HG02571 (cell line): ENCODE results near the gene PARVA.
"Not testable (repeated sequence)": the region's sequence is repeated elsewhere in the genome, so short reads cannot be mapped to it uniquely, and the experiment has no call there.

ENCODE experiments used
- ATAC-seq: cut with Tn5 transposase; IDR thresholded peaks from one replicate; pipeline ENCODE4 v1.9.1; 2021; ENCODE audit warnings: mild to moderate bottlenecking, moderate library complexity; ENCODE audit not compliant: unreplicated experiment

Gene PARVA, protein sequence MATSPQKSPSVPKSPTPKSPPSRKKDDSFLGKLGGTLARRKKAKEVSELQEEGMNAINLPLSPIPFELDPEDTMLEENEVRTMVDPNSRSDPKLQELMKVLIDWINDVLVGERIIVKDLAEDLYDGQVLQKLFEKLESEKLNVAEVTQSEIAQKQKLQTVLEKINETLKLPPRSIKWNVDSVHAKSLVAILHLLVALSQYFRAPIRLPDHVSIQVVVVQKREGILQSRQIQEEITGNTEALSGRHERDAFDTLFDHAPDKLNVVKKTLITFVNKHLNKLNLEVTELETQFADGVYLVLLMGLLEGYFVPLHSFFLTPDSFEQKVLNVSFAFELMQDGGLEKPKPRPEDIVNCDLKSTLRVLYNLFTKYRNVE

DNA sequence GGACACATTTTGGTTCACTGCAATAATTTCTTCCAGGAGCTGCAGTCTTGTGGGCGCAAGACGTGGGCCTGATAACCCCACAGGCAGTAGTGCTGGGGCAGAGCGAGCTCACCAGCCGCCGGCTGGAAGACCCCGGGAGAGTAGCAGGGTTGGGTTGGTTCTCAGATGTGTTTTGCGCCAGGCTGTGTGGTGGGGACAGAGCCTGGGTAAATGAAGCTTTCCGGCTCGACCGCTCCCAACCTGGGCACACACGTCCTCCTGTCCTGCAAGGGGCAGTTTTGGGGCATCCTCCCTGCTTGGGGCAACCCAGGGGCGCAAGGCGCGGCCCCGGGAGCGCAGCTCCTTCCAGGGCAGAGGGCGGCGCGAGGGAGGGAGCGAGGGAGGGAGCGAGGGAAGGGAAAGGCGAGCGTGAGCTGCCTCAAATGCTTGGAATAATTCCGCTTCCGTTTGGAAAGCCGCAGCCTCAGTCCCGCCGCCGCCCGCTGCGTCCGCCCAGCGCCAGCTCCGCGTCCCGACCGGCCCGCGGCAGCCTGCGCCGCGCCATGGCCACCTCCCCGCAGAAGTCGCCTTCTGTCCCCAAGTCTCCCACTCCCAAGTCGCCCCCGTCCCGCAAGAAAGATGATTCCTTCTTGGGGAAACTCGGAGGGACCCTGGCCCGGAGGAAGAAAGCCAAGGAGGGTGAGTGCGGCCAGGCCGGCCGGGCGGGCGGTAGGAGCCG is at the start of gene PARVA:
PARVA (plus strand) TSS at position 466 of the 718 bp plus-strand sequence; CDS start at position 543, 77 bp downstream.
- ATAC-seq, result no peak

GRCh38 chr11:12329169-12329568 is 48.2 kb upstream of the PARVA start:
- ATAC-seq, result no peak

- ATAC-seq, result no peak
Observed at GRCh38 chr11:12329797-12330196, 47.6 kb upstream of the PARVA start.

DNA sequence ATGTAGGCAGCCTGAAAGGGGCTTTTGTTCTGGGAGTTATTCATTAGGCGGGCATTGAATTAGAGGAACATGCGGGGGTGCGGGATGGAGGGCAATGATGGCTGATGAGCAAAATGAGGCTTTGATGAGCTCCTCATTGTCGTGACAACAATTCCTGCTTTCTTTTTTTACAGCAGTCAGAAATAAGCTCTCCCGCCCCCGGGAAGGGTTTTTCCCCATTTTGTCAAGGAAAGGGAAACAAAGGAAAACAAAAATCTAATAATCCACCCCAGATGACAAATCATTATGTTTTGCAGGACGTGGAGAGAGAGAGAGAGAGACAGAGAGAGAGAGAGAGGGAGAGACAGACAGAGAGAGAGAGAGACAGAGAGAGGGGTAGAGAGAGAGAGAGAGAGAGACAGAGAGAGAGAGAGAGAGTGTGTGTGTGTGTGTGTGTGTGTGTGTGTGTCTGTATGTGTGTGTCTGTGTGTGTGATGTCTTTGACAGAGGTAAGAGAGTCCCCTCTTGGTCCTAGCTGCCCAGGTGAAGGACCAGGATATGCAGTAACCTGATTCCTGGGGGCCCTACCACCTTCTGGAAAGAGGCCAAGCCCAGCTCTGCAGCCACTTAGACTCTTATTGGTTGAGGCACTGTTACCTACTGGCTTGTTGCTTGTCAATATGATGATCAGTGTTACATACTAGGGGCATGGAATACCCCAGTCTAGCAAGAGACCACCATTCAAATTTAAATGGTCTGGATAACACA is 46.7 kb upstream of the PARVA start:
- no peak for ATAC-seq

DNA sequence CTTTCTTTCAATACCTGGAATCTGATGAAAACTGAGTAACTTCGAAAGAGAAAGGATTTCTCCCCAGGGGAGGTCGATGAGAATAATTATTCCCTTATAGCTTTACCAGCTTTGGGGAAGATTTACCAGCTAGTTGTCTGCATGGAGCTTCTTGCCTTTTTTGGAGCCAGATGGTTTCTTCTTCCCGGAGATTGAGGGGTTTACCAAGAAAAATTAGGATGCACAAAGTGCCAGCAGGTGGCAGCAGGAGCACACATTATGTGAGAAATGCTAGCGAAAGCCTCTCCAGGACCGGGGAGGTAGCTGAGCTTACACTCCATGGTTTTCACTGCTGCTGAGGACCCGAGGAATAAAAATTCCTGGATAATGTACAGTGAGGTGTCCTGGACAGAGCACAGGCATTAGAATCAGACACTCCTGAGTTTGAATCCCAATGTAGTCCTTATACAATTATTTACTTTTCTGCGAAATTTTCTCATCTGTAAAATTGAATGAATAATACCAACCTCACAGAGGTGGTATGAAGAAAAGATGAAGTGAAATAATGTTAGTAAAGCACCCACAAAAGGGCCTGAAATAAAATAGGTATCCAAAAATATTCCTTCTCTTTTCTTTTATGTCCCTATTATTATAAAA is 46.0 kb upstream of the PARVA start:
- ATAC-seq, result no peak

- no peak for ATAC-seq
Observed at GRCh38 chr11:12343526-12343925, 33.8 kb upstream of the PARVA start.

DNA sequence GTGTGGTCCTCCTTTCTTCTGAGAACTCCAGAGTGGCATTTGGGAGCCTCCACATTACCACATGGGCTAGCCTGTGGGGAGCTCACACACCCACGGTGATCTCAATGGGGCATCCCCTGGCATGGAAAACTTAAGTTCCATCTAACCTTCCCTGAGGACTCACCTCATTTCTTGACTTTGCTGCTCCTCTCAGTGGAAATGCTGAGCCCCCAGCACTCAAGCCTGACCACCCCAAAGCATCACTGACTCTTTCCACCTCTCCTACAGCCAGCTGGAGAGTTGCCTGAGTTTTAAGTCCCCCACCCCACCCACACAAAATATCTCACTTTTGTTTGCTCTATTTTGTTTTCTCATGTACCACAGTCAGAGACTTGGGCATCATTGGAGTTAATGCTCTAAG is 23.8 kb upstream of the PARVA start:
- no peak for ATAC-seq

DNA sequence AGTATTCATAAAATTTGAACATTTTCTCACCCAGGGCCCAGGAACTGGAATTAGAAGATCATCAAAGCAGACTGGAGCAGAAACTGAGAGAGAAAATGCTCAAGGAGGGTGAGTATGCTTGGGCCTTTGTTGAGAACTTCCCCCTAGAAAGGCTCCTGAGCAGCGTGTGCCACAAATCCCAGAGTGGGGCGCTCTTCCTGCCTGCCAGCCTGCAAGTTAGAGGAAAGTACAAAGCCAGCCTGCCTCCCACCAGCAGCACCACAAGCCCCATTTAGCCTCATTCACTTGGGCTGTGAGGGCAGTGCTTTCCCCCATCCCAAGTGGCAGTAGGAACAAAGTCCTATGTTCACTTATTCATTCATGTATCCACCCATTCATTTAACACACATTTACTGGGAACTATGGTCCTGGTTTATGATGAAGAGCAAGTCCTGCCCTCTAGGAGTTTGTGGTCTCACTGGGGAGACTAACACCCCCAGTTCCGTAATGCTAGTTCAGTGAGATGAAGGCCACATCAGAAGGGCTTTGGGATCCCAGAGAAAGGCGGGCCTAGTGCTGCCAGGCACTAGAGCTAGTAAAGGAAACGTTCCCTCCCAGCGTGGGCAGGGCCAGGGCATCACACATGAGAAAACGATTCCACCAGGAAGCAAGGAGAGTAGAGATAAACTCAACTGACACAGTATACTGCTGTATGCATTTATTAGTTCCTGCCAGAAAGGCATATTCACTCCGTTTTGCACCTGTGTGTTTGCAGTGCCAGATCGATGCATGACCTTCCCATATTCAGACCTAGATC is 22.4 kb upstream of the PARVA start:
- no peak for ATAC-seq

DNA sequence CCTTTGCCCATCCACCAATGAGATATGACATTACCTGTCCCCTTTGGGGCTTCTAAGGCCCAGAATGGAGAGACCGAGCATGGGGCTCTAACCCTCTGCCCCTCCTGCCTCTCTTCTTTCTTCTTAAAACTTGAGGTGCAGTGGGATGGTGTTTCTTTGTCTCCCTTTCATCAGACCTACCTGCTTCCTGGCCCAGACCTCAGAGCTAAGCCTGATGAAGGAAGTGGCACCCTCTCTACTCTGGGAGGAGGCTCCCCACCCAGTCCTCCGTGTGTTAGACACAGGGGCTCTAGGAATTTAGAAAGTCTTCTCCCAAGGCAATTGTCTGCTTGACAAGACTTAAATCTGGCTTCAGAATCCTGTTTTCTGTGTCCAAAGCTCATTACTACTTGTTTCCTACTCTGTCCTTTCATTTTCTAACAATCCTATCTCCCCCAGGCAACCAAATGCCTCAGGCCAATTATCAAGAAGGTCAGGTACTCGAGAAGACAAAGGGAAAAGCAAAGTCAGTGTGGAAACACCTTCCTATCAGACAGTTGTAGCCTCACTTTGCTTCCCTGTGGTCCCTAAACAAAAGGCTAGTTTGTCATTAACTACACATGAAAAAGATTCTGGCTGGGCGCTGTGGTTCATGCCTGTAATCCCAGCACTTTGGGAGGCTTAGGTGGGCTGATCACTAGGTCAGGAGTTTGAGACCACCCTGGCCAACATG is 20.3 kb upstream of the PARVA start:
- no peak for ATAC-seq

DNA sequence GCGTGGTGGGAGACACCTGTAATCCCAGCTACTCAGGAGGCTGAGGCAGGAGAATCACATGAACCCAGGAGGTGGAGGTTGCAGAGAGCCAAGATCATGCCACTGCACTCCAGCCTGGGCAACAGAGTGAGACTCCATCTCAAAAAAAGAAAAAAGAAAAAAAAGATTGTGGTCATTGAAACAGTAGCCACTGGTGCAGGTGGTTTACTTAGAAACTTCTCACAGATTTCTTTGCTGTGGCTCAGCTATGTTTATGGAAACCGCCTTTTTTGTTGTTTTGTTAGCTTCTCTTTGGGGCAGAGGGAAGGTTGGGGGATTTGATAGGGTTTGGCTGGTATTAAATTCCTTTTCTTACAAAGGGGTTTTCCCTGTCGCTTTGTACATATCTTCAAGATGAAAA is 19.7 kb upstream of the PARVA start:
- not testable (repeated sequence) for ATAC-seq

DNA sequence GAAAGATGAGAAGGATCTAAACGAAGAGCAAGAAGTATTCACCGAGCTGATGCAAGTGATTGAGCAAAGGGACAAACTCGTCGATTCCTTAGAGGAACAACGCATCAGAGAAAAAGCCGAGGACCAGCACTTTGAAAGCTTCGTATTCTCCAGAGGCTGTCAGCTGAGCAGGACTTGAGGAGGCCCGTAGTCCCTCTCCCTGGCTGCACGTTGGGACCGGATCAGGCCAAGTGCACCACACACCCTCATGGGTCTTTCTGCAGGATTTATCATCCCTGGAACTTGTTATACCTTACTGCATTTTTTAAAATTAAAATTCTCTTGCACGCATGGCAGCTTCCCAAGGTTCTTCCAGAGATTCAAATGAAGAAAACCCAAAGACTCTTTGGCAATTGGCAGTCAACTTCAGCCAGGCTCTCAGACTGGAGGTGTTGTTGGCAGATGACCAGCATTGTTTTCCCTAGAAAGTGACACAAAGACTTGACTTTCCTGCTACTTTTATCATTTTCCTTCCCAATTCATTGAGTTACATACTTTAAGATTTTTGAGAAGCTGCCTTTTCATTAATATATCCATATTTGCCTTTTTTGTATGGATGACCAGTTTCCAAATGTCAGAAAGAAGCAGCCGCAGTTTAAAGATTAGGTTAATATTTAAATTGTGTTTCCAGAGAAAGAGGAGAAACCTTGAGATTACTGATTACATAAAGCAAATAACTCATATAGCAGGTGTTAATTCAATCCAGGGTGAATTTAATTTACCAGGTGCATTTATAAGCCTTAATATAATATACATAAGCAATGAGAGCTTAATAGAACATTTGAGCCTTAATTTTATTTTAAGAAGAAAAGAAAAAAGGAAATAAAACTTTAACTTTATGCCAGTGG is 18.8 kb upstream of the PARVA start:
- no peak for ATAC-seq

DNA sequence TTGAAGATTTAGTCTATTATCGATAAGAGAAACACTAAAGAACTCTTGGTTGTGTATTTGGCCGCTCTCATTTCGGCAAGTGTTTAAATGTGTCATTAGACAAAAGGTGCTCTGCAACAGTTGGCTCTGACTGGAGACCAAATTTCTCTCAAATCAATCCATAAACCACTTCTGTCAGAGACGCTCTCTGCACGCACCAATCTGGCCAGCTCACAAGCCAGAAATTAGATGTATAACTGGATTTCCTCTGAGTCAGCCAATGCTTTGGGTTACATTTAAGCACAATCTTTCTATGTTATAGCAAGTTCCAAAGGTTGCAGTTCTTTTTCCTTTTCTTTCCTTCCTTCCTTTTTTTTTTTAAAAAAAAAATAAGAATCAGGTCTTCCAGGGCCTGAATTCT is 17.6 kb upstream of the PARVA start:
- ATAC-seq, result no peak

DNA sequence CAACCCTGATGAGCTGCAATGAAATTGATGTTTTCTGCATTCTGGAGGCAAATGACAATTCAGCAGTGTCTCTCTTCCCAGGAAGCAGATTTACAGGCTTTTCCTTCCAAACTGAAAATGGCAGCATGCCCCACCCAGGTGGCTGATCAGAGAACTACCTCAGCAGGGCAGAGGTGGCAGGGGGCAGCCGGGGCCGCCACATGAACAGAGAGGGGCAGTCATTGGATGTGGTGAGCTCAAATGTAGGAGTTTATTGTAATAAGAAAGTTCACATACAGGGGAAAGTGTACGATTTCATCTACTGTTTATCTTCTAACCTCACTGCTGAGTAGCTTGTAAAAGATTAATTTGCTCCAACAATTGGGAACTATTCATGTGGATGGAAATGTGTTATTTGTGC is 15.7 kb upstream of the PARVA start:
- no peak for ATAC-seq

DNA sequence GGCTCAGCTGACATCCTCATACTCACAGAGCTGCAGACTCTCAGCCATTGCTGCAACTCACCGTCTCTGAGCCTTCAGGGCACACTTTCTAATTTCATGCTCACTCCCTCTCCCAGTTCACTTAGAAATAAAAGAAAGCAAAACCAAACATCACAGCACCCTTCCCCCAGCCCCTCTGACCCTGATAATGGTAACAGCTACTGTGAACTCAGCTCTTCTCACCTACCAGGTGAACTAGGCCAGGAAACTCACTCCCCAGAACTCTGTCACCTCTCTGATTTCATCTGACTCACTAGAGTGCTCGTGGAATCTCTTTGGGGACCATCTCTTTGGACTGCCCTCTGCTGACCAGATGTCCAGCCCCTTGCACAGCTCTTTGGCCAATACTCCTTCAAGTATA is 14.5 kb upstream of the PARVA start:
- ATAC-seq, result no peak

DNA sequence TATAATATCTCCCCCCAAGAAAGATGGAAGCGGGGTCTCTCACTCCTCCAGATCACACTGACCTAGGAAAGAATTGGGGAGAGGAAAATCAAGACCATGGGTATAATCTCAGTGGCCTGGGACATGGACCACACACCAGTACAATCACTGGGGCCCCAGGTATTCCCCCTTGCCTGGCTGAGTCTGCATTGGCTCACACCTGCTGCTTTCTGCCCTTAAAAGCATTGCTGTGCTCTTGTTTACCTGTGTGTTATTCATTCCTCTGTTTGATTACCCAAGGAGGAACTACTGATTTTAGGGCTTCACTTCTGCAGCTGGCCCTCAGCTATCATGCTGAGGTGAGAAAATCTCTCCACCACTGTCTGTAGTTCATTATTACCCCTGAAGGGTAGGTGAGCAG is 14.0 kb upstream of the PARVA start:
- no peak for ATAC-seq

GRCh38 chr11:12365965-12366575 is 11.3 kb upstream of the PARVA start:
- ATAC-seq, result not testable (repeated sequence)

- ATAC-seq, result not testable (repeated sequence)
Observed at GRCh38 chr11:12367057-12367456, 10.3 kb upstream of the PARVA start.

DNA sequence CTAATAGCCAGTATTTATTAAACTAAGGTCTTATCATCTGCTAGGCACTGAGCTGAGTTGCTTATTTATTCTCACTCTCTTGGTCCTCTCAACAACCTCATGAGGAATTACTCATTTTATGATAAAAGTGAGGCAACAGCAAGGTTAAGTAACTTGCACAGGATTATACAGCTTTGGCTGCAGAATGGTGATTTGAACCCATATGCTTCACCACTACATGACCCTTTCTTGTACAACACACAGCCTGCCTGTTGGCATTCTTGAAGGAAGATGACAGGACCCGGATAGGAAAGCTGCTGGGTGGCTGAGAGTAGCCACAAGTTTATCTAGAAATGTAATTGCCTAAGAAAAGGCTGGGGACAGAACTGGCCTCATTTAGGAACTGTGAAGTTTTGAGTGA is 5.3 kb upstream of the PARVA start:
- ATAC-seq, result no peak
